ENCODE results near the gene PDCD11.

PDCD11 gene

DNA sequence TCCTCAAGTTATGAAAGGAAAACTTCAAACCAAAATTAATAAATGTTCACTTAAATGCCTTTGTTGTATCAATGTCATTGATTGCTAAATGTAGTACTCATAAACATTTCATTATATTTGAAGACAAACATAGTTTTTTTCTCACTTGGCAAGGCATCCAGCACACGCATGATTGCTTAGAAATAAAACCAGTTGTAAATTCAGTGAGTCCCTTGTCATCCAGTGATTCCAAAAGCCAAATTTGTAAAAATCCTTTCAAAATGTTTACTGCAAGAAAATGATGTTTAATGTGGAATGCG is 90.9 kb downstream of the PDCD11 start:
- no peak overlapping the region for H3K4me3 ChIP-seq (ENCODE audit: low read depth, low read length)
- TF ChIP-seq, protein P1, sequence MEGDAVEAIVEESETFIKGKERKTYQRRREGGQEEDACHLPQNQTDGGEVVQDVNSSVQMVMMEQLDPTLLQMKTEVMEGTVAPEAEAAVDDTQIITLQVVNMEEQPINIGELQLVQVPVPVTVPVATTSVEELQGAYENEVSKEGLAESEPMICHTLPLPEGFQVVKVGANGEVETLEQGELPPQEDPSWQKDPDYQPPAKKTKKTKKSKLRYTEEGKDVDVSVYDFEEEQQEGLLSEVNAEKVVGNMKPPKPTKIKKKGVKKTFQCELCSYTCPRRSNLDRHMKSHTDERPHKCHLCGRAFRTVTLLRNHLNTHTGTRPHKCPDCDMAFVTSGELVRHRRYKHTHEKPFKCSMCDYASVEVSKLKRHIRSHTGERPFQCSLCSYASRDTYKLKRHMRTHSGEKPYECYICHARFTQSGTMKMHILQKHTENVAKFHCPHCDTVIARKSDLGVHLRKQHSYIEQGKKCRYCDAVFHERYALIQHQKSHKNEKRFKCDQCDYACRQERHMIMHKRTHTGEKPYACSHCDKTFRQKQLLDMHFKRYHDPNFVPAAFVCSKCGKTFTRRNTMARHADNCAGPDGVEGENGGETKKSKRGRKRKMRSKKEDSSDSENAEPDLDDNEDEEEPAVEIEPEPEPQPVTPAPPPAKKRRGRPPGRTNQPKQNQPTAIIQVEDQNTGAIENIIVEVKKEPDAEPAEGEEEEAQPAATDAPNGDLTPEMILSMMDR (IDR thresholded peaks at IDR 0.05; ENCODE audit: low read depth, low read length, missing control alignments) = no peak
- no peak for DNase-seq (ENCODE audit: low read depth)

DNA sequence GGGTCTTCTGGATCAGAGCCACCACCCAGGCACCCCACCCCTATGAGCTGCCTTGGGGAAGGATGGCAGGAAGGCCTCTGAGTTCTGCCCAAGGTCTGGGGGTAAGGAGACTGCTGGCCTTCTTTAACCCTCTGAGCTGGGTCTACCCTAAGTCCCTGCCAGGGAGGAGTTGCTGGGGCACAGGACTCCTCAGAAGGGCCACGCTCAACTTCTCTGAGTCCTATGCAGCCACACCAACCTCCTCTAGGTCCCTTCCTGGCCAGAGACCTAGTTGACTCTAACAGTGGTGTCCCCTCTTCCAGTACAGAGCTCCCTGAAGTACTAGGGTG is 94.5 kb downstream of the PDCD11 start:
- H3K4me3 ChIP-seq (ENCODE audit: low read depth, low read length) = no peak overlapping the region
- TF ChIP-seq, protein P1 (IDR thresholded peaks at IDR 0.05; ENCODE audit: low read depth, low read length, missing control alignments) = no peak
- no peak for DNase-seq (ENCODE audit: low read depth)

DNA sequence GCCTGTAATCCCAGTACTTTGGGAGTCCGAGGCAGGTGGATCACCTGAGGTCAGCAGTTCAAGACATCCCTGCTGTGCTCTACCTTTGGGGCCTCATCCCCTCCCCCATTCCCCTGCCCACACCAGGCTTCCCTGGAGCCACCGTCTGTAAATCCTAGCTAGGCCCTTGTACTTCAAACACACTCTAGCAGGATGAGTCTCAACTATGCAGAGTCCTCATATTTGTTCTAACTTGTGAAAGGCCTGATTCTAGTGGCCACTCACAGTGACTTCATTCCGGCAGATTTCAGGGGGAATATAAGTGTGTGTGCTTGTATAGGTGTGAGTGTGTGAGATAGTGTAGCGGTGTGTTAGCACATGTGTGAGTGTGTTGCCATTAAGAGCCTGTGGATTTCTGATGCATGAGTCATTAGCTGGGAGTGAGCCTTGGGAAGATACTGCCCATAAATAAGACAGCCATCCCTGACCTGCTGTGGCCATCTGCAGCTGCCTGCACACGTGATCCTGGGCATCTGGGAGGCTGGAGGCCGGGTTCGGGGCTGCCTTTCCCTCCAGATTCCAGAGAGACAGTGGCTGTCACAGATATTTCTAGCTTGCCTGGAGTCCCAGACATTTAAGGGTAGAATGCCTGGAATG is 95.4 kb downstream of the PDCD11 start:
- DNase-seq (ENCODE audit: low read depth) = no peak
- H3K4me3 ChIP-seq (ENCODE audit: low read depth, low read length) = no peak overlapping the region
- TF ChIP-seq, protein P1 (IDR thresholded peaks at IDR 0.05; ENCODE audit: low read depth, low read length, missing control alignments) = no peak

DNA sequence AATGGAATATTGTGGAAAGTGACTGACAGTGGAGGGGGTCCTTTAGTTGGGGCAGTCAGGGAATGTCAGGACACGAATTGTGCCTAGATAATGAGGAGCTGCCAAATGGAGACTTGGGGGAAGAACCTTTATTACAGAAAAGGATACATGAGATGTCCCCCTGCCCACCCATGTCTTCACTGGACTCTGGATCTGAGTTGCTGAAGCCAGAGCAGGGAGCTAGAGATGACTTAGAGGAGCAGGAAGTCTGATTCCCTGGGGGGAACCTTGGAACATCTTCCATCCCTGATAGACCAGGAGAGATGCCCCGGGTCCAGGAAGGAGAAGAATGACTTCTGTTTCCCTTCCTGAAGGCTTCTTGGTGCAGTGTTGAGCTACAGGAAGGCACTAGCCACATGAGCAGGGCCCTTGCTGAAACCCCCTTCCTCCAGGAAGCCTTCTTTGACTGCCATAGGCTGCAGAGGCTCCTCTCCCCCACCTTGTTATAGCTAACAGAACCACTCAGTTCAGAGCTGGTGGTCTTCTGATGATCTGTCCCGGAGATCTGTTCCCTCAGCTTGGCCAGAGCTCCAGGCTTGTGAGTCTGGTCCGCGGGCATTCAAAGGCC is 96.3 kb downstream of the PDCD11 start:
- TF ChIP-seq, protein P1 (IDR thresholded peaks at IDR 0.05; ENCODE audit: low read depth, low read length, missing control alignments) = no peak
- DNase-seq (ENCODE audit: low read depth) = no peak
- H3K4me3 ChIP-seq (ENCODE audit: low read depth, low read length) = no peak overlapping the region

DNA sequence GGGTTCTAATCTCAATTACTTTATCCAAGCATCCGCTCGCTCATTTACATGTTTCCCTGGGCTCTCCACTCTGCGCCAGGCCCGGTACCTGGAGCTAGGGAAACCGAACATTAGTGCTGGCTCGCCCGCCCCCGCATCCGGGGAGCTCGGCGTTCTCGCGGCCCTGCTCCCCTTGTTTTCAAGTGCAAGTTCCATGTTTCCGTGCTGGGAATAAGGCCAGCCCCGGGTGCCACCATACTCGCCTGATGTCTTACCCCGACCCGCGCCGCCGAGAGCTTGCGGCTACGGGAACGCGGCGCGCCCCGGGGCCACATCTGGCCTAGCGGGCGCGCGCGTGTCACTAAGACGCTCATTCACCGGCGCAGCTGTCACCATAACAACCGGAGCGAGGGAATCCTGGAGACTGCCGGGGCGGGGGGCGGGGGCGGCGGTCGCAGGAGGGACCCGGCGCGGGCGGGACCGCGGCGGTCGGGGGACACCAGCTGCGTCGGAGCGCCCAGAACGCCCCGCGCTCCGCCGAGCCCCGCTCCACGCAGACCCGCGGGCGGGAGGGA is 97.0 kb downstream of the PDCD11 start, which contains the start of gene NEURL1:
Gene NEURL1 (plus strand): TSS at position 344 of the 554 bp plus-strand sequence. CDS start 683 bp downstream, outside the sequence.
- no peak for DNase-seq (ENCODE audit: low read depth)

DNA sequence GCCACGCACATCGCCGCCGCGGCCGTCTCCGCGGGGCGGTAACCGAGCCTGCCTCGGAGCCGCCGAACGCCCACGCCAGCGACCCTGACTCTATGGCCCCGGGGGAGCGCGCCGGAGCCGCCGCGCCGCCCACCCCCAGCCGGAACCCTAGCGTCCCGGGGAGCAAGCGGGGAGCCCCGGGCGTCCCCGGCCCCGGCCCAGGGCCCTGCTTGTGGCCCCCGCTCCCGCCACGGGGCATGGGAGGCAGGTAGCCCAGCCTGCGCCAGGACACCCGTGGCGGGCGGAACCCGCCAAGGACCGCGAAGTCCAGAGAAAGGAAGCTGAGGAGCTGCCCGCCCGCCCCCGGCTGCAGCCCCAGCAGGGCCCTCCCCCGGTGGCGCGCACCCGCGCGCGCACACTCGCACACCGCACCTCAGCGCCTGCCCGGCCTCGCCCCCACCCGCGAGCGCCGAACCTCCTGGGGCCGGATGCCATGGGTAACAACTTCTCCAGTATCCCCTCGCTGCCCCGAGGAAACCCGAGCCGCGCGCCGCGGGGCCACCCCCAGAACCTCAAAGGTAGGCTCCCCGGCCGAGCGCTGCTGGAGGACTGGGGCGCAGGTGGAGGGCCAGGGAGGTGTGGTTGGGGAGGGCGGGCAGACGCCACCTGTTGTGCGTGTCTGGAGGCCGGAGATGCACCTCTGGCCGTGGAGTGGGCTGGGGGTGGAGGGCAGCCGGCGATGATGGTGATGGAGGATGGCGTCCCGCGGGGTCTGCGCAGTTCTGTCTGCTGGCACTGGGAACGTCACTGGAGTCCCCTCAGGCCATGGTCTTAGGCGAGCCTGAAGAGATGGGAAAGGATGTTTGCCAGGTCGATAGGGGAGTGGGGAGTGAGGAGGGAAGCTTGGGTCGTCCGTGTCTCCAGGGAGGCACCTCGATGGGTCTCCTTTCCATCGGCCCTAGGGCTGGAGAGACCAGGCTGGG is 97.8 kb downstream of the PDCD11 start:
- no peak for DNase-seq (ENCODE audit: low read depth)
- TF ChIP-seq, protein P1 (IDR thresholded peaks at IDR 0.05; ENCODE audit: low read depth, low read length, missing control alignments) = no peak
- H3K4me3 ChIP-seq (ENCODE audit: low read depth, low read length) = peak overlapping the region; percentile 50

More for the DNA sequence above, 97.0 kb downstream of the PDCD11 start, which contains the start of gene NEURL1:
- TF ChIP-seq, protein P1 (IDR thresholded peaks at IDR 0.05; ENCODE audit: low read depth, low read length, missing control alignments) = no peak
- peak within 1 kb of the TSS; percentile 50 for H3K4me3 ChIP-seq (ENCODE audit: low read depth, low read length)

All from GM12864 (cell line).